NB4 (cell line): ENCODE results near the gene TMEM178B.

Source experiments
- MYC ChIP-seq: IDR thresholded peaks from 2 replicates; pipeline ENCODE4 v1.6.1; 2011; ENCODE audit warnings: low read depth, low read length
- POLR2A ChIP-seq: IDR thresholded peaks from 2 replicates; pipeline ENCODE4 v1.6.1; 2011; ENCODE audit warnings: mild to moderate bottlenecking; ENCODE audit not compliant: insufficient read length; ENCODE audit errors: extremely low read depth
- TF ChIP-seq, protein P1 (sequence below): IDR thresholded peaks from one replicate; pipeline ENCODE4 v1.5.1; 2012; ENCODE audit warnings: low read depth, low read length
- TF ChIP-seq, protein P2 (sequence below): IDR thresholded peaks from 2 replicates; pipeline ENCODE4 v1.6.1; 2011; ENCODE audit warnings: low read depth, low read length

DNA sequence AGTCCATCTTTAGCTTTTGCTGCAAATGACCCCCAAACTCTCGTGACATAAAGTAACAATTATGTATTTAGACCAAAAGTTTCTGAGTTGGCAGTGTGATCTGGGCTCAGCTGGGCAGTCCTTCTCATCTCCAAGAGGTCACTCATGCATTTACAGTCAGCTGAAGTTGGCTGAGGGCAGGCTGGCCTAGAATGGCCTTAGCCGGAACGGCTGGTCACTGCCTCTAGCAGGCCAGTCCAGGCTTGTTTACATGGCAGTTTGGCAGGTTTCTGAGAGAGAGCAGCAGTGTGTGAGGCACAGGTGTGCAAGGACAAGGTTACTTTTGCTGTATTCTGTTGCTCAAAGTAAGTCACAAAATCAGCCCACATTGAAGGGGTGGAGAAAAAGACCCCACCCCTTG, 277.3 kb downstream of the TMEM178B start:
- TF ChIP-seq, protein P1, sequence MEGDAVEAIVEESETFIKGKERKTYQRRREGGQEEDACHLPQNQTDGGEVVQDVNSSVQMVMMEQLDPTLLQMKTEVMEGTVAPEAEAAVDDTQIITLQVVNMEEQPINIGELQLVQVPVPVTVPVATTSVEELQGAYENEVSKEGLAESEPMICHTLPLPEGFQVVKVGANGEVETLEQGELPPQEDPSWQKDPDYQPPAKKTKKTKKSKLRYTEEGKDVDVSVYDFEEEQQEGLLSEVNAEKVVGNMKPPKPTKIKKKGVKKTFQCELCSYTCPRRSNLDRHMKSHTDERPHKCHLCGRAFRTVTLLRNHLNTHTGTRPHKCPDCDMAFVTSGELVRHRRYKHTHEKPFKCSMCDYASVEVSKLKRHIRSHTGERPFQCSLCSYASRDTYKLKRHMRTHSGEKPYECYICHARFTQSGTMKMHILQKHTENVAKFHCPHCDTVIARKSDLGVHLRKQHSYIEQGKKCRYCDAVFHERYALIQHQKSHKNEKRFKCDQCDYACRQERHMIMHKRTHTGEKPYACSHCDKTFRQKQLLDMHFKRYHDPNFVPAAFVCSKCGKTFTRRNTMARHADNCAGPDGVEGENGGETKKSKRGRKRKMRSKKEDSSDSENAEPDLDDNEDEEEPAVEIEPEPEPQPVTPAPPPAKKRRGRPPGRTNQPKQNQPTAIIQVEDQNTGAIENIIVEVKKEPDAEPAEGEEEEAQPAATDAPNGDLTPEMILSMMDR = no peak
- no peak for TF ChIP-seq POLR2A
- TF ChIP-seq MYC = no peak
- TF ChIP-seq, protein P2, sequence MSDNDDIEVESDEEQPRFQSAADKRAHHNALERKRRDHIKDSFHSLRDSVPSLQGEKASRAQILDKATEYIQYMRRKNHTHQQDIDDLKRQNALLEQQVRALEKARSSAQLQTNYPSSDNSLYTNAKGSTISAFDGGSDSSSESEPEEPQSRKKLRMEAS = no peak
